HEK293 (cell line): ENCODE results near the gene INPP5D.

ENCODE experiments used
- BCL11B ChIP-seq: fragments of 450-650 bp; formaldehyde crosslinking; IDR thresholded peaks from 2 replicates; pipeline ENCODE4 v1.5.1; 2016; ENCODE audit warnings: low read depth, missing biosample characterization, missing genetic modification characterization
- GLI4 ChIP-seq: fragments of 450-650 bp; formaldehyde crosslinking; IDR thresholded peaks from 2 replicates; pipeline ENCODE4 v1.5.1; 2016; ENCODE audit warnings: missing biosample characterization, missing genetic modification characterization
- KLF8 ChIP-seq: fragments of 450-650 bp; formaldehyde crosslinking; IDR thresholded peaks from 2 replicates; pipeline ENCODE4 v1.5.1; 2016; ENCODE audit warnings: missing biosample characterization, missing genetic modification characterization
- TRIM28 ChIP-seq: IDR thresholded peaks from 2 replicates; pipeline ENCODE4 v1.6.1; 2011; ENCODE audit warnings: low read length, control low read depth, borderline replicate concordance
- WT1 ChIP-seq: fragments of 450-650 bp; formaldehyde crosslinking; IDR thresholded peaks from 2 replicates; pipeline ENCODE4 v1.5.1; 2016; ENCODE audit warnings: missing biosample characterization, missing genetic modification characterization
- ZBTB1 ChIP-seq: fragments of 450-650 bp; formaldehyde crosslinking; IDR thresholded peaks from 2 replicates; pipeline ENCODE4 v1.5.1; 2016; ENCODE audit warnings: missing biosample characterization, missing genetic modification characterization
- ZNF132 ChIP-seq: fragments of 450-650 bp; formaldehyde crosslinking; IDR thresholded peaks from 2 replicates; pipeline ENCODE4 v1.5.1; 2017; ENCODE audit warnings: missing biosample characterization, missing genetic modification characterization, borderline replicate concordance
- ZNF311 ChIP-seq: fragments of 450-650 bp; formaldehyde crosslinking; IDR thresholded peaks from 2 replicates; pipeline ENCODE4 v1.5.1; 2017; ENCODE audit warnings: missing biosample characterization, missing genetic modification characterization, borderline replicate concordance
- ZNF555 ChIP-seq: fragments of 450-650 bp; formaldehyde crosslinking; conservative IDR thresholded peaks from 2 replicates; pipeline ENCODE4 v1.5.1; 2017; ENCODE audit warnings: missing biosample characterization, mild to moderate bottlenecking, missing genetic modification characterization, inconsistent platforms
- TF ChIP-seq, protein P1 (sequence below): fragments of 450-650 bp; formaldehyde crosslinking; IDR thresholded peaks from 2 replicates; pipeline ENCODE4 v1.5.1; 2016; ENCODE audit warnings: missing biosample characterization, missing genetic modification characterization
- TF ChIP-seq, protein P2 (sequence below): fragments of 450-650 bp; formaldehyde crosslinking; IDR thresholded peaks from 2 replicates; pipeline ENCODE4 v1.5.1; 2016; ENCODE audit warnings: missing biosample characterization, missing genetic modification characterization
- TF ChIP-seq, protein P3 (sequence below): fragments of 450-650 bp; formaldehyde crosslinking; IDR thresholded peaks from 2 replicates; pipeline ENCODE4 v1.5.1; 2016; ENCODE audit warnings: missing biosample characterization, missing genetic modification characterization

DNA sequence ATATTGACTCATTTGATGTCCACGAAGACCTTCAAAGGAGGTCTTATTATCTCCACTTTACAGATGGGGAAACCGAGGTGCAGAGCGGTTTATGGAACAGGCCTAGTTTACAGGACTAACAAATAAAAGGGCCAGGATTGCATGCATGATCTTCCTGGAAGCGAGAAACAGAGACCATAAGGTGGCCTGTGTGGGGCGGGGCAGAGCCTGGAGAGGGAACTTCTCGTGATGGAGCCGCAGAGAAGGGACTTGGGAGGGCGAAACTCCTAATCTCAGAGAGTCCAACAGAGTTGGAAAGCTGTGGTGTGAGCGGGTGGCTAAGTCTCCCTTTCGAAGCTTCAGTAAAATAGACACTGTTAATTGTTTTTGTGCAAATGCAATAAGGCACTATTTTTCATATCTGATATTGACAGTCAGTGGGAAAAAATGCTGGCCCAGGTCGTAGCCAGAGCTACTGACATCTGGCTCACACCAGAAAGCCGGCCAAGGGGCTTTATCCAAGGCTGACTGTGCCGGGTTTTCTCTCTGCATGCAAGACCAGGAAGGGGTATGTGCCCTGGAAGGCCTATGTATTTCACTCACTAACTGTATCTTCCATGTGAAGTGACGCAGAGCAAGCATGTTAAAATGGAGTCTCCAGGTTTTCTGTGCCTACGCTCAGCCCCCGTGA lies 4.5 kb downstream of the INPP5D start:
- no peak for TF ChIP-seq KLF8 (tag by site-specific recombination)
- TF ChIP-seq ZNF132, result no peak
- TF ChIP-seq, protein P1, sequence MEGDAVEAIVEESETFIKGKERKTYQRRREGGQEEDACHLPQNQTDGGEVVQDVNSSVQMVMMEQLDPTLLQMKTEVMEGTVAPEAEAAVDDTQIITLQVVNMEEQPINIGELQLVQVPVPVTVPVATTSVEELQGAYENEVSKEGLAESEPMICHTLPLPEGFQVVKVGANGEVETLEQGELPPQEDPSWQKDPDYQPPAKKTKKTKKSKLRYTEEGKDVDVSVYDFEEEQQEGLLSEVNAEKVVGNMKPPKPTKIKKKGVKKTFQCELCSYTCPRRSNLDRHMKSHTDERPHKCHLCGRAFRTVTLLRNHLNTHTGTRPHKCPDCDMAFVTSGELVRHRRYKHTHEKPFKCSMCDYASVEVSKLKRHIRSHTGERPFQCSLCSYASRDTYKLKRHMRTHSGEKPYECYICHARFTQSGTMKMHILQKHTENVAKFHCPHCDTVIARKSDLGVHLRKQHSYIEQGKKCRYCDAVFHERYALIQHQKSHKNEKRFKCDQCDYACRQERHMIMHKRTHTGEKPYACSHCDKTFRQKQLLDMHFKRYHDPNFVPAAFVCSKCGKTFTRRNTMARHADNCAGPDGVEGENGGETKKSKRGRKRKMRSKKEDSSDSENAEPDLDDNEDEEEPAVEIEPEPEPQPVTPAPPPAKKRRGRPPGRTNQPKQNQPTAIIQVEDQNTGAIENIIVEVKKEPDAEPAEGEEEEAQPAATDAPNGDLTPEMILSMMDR, result no peak
- TF ChIP-seq WT1 (tag by site-specific recombination), result no peak
- no peak for TF ChIP-seq GLI4 (tag by site-specific recombination)
- no peak for TF ChIP-seq BCL11B
- no peak for TF ChIP-seq ZNF311 (tag by site-specific recombination)
- TF ChIP-seq, protein P2, sequence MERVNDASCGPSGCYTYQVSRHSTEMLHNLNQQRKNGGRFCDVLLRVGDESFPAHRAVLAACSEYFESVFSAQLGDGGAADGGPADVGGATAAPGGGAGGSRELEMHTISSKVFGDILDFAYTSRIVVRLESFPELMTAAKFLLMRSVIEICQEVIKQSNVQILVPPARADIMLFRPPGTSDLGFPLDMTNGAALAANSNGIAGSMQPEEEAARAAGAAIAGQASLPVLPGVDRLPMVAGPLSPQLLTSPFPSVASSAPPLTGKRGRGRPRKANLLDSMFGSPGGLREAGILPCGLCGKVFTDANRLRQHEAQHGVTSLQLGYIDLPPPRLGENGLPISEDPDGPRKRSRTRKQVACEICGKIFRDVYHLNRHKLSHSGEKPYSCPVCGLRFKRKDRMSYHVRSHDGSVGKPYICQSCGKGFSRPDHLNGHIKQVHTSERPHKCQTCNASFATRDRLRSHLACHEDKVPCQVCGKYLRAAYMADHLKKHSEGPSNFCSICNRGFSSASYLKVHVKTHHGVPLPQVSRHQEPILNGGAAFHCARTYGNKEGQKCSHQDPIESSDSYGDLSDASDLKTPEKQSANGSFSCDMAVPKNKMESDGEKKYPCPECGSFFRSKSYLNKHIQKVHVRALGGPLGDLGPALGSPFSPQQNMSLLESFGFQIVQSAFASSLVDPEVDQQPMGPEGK (tag by site-specific recombination), result no peak
- TF ChIP-seq ZNF555 (tag by site-specific recombination), result no peak
- no peak for TF ChIP-seq ZBTB1 (tag by site-specific recombination)
- TF ChIP-seq TRIM28, result no peak
- TF ChIP-seq, protein P3, sequence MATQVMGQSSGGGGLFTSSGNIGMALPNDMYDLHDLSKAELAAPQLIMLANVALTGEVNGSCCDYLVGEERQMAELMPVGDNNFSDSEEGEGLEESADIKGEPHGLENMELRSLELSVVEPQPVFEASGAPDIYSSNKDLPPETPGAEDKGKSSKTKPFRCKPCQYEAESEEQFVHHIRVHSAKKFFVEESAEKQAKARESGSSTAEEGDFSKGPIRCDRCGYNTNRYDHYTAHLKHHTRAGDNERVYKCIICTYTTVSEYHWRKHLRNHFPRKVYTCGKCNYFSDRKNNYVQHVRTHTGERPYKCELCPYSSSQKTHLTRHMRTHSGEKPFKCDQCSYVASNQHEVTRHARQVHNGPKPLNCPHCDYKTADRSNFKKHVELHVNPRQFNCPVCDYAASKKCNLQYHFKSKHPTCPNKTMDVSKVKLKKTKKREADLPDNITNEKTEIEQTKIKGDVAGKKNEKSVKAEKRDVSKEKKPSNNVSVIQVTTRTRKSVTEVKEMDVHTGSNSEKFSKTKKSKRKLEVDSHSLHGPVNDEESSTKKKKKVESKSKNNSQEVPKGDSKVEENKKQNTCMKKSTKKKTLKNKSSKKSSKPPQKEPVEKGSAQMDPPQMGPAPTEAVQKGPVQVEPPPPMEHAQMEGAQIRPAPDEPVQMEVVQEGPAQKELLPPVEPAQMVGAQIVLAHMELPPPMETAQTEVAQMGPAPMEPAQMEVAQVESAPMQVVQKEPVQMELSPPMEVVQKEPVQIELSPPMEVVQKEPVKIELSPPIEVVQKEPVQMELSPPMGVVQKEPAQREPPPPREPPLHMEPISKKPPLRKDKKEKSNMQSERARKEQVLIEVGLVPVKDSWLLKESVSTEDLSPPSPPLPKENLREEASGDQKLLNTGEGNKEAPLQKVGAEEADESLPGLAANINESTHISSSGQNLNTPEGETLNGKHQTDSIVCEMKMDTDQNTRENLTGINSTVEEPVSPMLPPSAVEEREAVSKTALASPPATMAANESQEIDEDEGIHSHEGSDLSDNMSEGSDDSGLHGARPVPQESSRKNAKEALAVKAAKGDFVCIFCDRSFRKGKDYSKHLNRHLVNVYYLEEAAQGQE (tag by site-specific recombination), result no peak
